ENCODE results near the gene APOF. TPM values are rescaled to one million over a fixed set of nuclear protein-coding genes. Genes with fewer than 3 reads are reported as not detected.
"Not testable (repeated sequence)": the region's sequence is repeated elsewhere in the genome, so short reads cannot be mapped to it uniquely, and the experiment has no call there.

The APOF gene
- total RNA-seq, 1 donor from 2014 or later: not detected

GRCh38 chr12:56399466-56399865 lies 36.8 kb upstream of the APOF start:
- H3K27me3 ChIP-seq; H3K4me1 ChIP-seq; intact Hi-C loops (cut with DNase I); DNase-seq (ENCODE audit: extremely low spot score in 2 of 2); H3K36me3 ChIP-seq; H3K27ac ChIP-seq; H3K4me3 ChIP-seq; H3K9me3 ChIP-seq: not testable (repeated sequence)

GRCh38 chr12:56398324-56398723 lies 35.7 kb upstream of the APOF start:
- no peak for DNase-seq (ENCODE audit: extremely low spot score in 2 of 2)

GRCh38 chr12:56392331-56392730 lies 29.7 kb upstream of the APOF start:
- no peaks in the 10 kb centered on the region for H3K4me1 ChIP-seq
- H3K4me3 ChIP-seq: no peak overlapping the region
- H3K27ac ChIP-seq: no peak overlapping the region
- H3K9me3 ChIP-seq: no peaks in the 10 kb centered on the region
- DNase-seq (ENCODE audit: extremely low spot score in 2 of 2): no peak
- intact Hi-C loops (cut with DNase I): no loop called here
- no peaks in the 10 kb centered on the region for H3K36me3 ChIP-seq
- TF ChIP-seq POLR2A (IDR thresholded peaks at IDR 0.05): no peak
- TF ChIP-seq CTCF (IDR thresholded peaks at IDR 0.05): no peak
- TF ChIP-seq POLR2AphosphoS5 (IDR thresholded peaks at IDR 0.05; ENCODE audit: insufficient read depth in 1 of 2, low read depth in 1 of 2): no peak
- H3K27me3 ChIP-seq: no peaks in the 10 kb centered on the region

More at GRCh38 chr12:56398324-56398723, 35.7 kb upstream of the APOF start:
- Histone ChIP-seq H3K4me3 (no peak overlapping the region), H3K9me3 (no peaks in the 10 kb centered on the region), H3K27ac (no peak overlapping the region), H3K27me3 (no peaks in the 10 kb centered on the region), H3K4me1 (no peaks in the 10 kb centered on the region), H3K36me3 (no peaks in the 10 kb centered on the region)
- no peak for TF ChIP-seq POLR2A (IDR thresholded peaks at IDR 0.05)
- TF ChIP-seq POLR2AphosphoS5 (IDR thresholded peaks at IDR 0.05; ENCODE audit: insufficient read depth in 1 of 2, low read depth in 1 of 2): no peak
- no peak for TF ChIP-seq CTCF (IDR thresholded peaks at IDR 0.05)
- intact Hi-C loops (cut with DNase I): no loop called here

- H3K4me3 ChIP-seq: no peak overlapping the region
- no peak for DNase-seq (ENCODE audit: extremely low spot score in 2 of 2)
- H3K36me3 ChIP-seq: no peaks in the 10 kb centered on the region
- H3K27ac ChIP-seq: no peak overlapping the region
- H3K4me1 ChIP-seq: no peaks in the 10 kb centered on the region
- no peaks in the 10 kb centered on the region for H3K27me3 ChIP-seq
- intact Hi-C loops (cut with DNase I): no loop called here
- H3K9me3 ChIP-seq: no peaks in the 10 kb centered on the region
- TF ChIP-seq POLR2AphosphoS5 (IDR thresholded peaks at IDR 0.05; ENCODE audit: insufficient read depth in 1 of 2, low read depth in 1 of 2) (no peak), CTCF (IDR thresholded peaks at IDR 0.05) (no peak), POLR2A (IDR thresholded peaks at IDR 0.05) (no peak)
Measured at GRCh38 chr12:56391721-56392120, 29.1 kb upstream of the APOF start.

- Histone ChIP-seq H3K4me3 (no peak overlapping the region), H3K27me3 (no peaks in the 10 kb centered on the region), H3K27ac (no peak overlapping the region), H3K4me1 (no peaks in the 10 kb centered on the region), H3K36me3 (no peaks in the 10 kb centered on the region), H3K9me3 (no peaks in the 10 kb centered on the region)
- intact Hi-C loops (cut with DNase I): no loop called here
- no peak for DNase-seq (ENCODE audit: extremely low spot score in 2 of 2)
- no peak for TF ChIP-seq CTCF (IDR thresholded peaks at IDR 0.05)
- TF ChIP-seq POLR2AphosphoS5 (IDR thresholded peaks at IDR 0.05; ENCODE audit: insufficient read depth in 1 of 2, low read depth in 1 of 2): no peak
- no peak for TF ChIP-seq POLR2A (IDR thresholded peaks at IDR 0.05)
Measured at GRCh38 chr12:56389412-56389811, 26.8 kb upstream of the APOF start.

Data from vagina (tissue), 2 donors.